HFFc6 (cell line): ENCODE data around the gene STYX. TPM values are rescaled to one million over a fixed set of nuclear protein-coding genes. Genes with fewer than 3 reads are reported as not detected.

Experiments
- DNase-seq: peaks from one replicate; pipeline ENCODE4 v3.0.0-alpha.2; 2018
- H3K27ac Mint-ChIP-seq: 2 replicates; pipeline ENCODE4 v1.8.0; 2020; ENCODE audit warnings: mild to moderate bottlenecking, mixed read lengths
- H3K27me3 Mint-ChIP-seq: 2 replicates; pipeline ENCODE4 v1.8.0; 2021; ENCODE audit warnings: mild to moderate bottlenecking, moderate library complexity, mixed read lengths; ENCODE audit not compliant: insufficient read depth
- H3K36me3 Mint-ChIP-seq: 2 replicates; pipeline ENCODE4 v1.8.0; 2021; ENCODE audit warnings: low read depth, mixed read lengths
- H3K4me1 Mint-ChIP-seq: 2 replicates; pipeline ENCODE4 v1.8.0; 2020; ENCODE audit warnings: low read depth, mixed read lengths
- H3K4me3 Mint-ChIP-seq: 2 replicates; pipeline ENCODE4 v1.8.0; 2020; ENCODE audit warnings: mild to moderate bottlenecking, moderate library complexity, mixed read lengths
- H3K9me3 Mint-ChIP-seq: 2 replicates; pipeline ENCODE4 v1.8.0; 2020; ENCODE audit warnings: mild to moderate bottlenecking, mixed read lengths
- CTCF ChIP-seq: fragments of 200-600 bp; sonication (generic); IDR thresholded peaks from 2 replicates; pipeline ENCODE4 v1.5.0; 2021; ENCODE audit warnings: antibody characterized with exemption, mild to moderate bottlenecking
- total RNA-seq, 6 experiments: library from RNA; stranded (reverse); fragmentation: NEBNext Ultra II Directional; extraction: Animal tissue kit (Norgen Biotek cat#: 25700); gene quantifications; 2 replicates in 1 of 6; 3 replicates in 5 of 6; pipeline ENCODE4 v1.2.3, GENCODE V29; 2021

The STYX gene
- total RNA-seq, 6 experiments from 2014 or later = 19.3 to 24.7 (median 22.8) TPM

GRCh38 chr14:52701223-52701622 lies 28.7 kb upstream of the STYX start:
- Mint-ChIP-seq H3K4me3 (no peak overlapping the region), H3K36me3 (no peaks in the 10 kb centered on the region), H3K9me3 (no peaks in the 10 kb centered on the region), H3K4me1 (peaks cover 30% of the 10 kb centered on the region), H3K27me3 (no peaks in the 10 kb centered on the region; the same call in 1 of the 2 replicates), H3K27ac (no peak overlapping the region)
- no peak for DNase-seq
- TF ChIP-seq CTCF = no peak

- H3K9me3 Mint-ChIP-seq = no peaks in the 10 kb centered on the region
- peak; percentile 93 for DNase-seq
- peaks cover 7% of the 10 kb centered on the region for H3K27me3 Mint-ChIP-seq
- H3K4me3 Mint-ChIP-seq = no peak overlapping the region
- TF ChIP-seq CTCF = no peak
- H3K27ac Mint-ChIP-seq = peak overlapping the region; percentile 91
- H3K4me1 Mint-ChIP-seq = peaks cover 45% of the 10 kb centered on the region
- peaks cover 16% of the 10 kb centered on the region for H3K36me3 Mint-ChIP-seq
Observed at GRCh38 chr14:52703225-52703624, 26.7 kb upstream of the STYX start.

GRCh38 chr14:52703664-52704063 lies 26.3 kb upstream of the STYX start:
- Mint-ChIP-seq H3K27ac (peak overlapping the region; percentile 91), H3K27me3 (peaks cover 7% of the 10 kb centered on the region), H3K4me1 (peaks cover 49% of the 10 kb centered on the region), H3K36me3 (peaks cover 21% of the 10 kb centered on the region), H3K9me3 (no peaks in the 10 kb centered on the region), H3K4me3 (no peak overlapping the region)
- TF ChIP-seq CTCF = no peak
- DNase-seq = no peak

GRCh38 chr14:52706286-52706685 lies 23.7 kb upstream of the STYX start:
- peaks cover 7% of the 10 kb centered on the region for H3K27me3 Mint-ChIP-seq
- DNase-seq = no peak
- peak overlapping the region; percentile 99 for H3K4me3 Mint-ChIP-seq
- peaks cover 63% of the 10 kb centered on the region for H3K4me1 Mint-ChIP-seq
- peaks cover 41% of the 10 kb centered on the region for H3K36me3 Mint-ChIP-seq
- H3K9me3 Mint-ChIP-seq = no peaks in the 10 kb centered on the region
- peak overlapping the region; percentile 97 for H3K27ac Mint-ChIP-seq
- TF ChIP-seq CTCF = no peak; the same call in 1 of the 2 replicates

- peaks cover 66% of the 10 kb centered on the region for H3K4me1 Mint-ChIP-seq
- H3K36me3 Mint-ChIP-seq = peaks cover 46% of the 10 kb centered on the region
- H3K4me3 Mint-ChIP-seq = peak within 1 kb of the TSS; percentile 99
- H3K27ac Mint-ChIP-seq = peak within 1 kb of the TSS; percentile 97
- no peaks in the 10 kb centered on the region for H3K9me3 Mint-ChIP-seq
- peaks cover 7% of the 10 kb centered on the region for H3K27me3 Mint-ChIP-seq
- peak; percentile 75 for DNase-seq
- no peak for TF ChIP-seq CTCF
Observed at GRCh38 chr14:52706724-52707706, 23.0 kb upstream of the STYX start, which contains the start of gene PSMC6. PSMC6 (plus strand) TSS chr14:52707200; CDS start chr14:52707220, 20 bp downstream.
